Stimulated activated CD4-positive, alpha-beta T cell treated with anti-CD3 and anti-CD28 coated beads, Interleukin-4, amount 100 ng/mL, for 1 hour (primary cell): ENCODE results near the gene RANGAP1.

Experiments
- DNase-seq: peaks from one replicate; pipeline ENCODE4 v3.0.0-alpha.2; 2020

The RANGAP1 gene

DNA sequence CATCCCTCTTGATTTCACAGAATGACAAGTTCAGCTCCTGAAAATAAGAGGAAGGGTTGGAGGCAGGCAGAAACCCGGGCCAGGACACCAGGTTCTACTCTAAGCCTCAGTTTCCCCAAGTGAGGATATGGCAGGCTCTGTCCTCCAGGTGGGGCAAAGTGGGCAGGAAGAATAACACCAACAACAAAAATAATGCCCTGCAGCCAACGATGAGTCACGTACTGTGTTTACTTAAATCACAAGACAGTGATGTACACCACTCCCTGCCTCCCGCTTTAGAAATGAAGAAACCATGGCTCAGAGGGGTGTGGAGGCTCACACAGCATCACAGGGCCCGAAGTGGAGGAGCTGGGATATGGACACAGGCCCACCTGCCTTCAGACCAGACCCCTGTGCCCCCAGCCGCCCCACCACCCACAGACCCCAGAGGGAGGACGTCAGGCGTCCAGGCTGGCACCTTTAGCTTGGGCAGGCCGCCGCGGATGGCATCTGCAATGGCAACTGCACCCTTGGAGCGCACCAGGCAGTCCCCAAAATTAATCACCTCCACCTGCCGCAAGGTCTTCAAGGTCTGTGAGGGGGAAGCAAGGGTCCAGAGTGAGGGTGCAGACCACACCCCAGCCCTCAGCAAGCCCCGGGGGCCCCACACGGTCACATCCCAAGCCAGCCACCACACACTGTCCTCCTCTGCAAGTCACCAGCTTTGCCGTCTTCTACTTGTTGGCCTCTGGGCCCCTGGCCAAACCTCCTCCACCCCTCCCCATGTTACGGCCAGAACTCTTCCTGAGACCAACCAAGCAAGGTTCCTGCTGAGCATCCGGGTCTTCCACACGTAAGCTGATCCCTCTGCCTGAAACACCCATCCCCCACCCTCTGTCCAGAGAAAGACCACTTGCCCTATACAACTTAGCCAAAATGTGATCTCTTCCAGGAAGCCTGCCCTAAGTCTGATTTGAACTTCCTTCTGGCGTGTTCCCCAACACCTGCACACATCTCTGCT is 29.4 kb downstream of the RANGAP1 start:
- DNase-seq, result no peak

DNA sequence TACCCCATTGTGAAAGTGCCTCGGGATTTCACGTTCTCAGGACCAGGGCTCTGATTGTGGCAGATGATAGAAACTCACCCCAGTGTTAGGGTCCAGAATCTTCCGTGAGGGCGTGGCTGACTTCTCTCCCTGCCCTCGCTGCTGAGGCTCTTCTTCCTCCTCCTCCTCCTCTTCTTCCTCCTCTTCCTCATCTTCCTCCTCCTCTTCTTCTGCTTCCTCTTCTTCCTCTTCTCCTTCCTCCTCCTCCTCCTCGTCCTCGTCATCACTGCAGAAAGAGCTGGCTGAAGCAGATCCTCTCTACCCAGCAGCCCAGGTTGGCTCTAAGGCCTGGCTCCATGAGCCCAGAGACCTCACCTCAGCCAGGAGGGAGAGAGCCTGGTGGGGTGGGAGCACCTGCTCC is 31.8 kb downstream of the RANGAP1 start:
- DNase-seq, result no peak

DNA sequence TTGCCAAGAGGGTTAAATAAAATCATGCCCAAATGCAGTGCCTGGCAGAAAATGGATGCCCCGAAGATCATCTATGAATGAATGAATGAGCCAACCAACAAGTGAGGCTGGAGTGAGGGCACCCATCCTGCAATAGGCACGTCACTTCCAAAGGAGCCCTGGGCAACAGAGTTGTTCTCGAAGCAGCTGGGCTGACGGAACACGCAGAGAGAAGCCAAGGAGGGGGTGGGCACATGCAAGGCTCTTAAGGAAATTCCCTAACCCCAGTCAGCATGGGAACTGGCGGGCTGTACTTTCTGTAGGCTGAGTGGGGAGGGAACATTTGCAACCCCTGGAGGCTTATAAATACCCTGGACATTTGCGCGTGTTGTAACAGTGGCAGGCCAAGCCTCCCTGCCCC is 33.6 kb downstream of the RANGAP1 start:
- no peak for DNase-seq

- no peak for DNase-seq
Measured at GRCh38 chr22:41250127-41250526, 35.9 kb downstream of the RANGAP1 start.

GRCh38 chr22:41249442-41249841 is 36.5 kb downstream of the RANGAP1 start:
- DNase-seq, result no peak

- no peak for DNase-seq
Measured at GRCh38 chr22:41248758-41249157, 37.2 kb downstream of the RANGAP1 start.

DNA sequence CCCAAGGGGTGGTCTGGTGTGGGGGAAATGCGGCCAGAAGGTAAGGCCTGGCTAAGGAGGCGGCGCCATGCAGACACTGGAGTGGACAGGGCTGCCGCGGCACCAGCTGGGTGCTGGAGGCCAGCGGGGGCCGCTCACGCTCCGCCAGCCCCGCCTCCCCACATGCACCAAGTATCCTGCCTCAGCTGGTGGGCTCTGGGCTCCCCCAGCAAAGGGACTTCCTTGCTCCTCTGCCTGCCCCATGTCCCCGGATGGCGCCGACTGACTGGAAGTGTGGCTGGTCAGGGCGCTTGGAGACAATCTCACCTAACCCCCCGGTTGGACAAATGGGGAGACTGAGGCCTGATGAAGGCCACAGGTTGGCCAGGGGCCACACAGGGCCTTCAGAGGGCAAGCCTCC is 37.7 kb downstream of the RANGAP1 start:
- no peak for DNase-seq

DNA sequence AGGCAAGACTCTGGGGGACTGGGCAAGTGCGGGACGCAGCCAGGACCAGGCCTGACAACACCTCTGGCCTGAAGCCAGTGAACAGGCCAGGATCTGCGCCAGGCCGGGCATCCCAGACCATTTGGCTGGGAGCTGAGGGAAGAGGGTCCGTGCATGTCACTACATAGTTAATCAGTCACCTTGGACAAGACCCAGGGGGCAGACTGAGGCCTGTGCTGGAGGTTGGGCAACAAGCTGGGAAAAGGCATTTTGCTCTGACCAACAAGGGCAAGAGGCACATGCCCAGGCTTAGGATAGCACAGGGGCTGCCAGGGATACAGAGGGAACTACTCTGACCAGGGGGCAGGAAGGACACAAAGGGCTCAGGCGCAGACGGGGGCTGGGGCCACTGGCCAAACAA is 38.3 kb downstream of the RANGAP1 start:
- DNase-seq, result no peak

DNA sequence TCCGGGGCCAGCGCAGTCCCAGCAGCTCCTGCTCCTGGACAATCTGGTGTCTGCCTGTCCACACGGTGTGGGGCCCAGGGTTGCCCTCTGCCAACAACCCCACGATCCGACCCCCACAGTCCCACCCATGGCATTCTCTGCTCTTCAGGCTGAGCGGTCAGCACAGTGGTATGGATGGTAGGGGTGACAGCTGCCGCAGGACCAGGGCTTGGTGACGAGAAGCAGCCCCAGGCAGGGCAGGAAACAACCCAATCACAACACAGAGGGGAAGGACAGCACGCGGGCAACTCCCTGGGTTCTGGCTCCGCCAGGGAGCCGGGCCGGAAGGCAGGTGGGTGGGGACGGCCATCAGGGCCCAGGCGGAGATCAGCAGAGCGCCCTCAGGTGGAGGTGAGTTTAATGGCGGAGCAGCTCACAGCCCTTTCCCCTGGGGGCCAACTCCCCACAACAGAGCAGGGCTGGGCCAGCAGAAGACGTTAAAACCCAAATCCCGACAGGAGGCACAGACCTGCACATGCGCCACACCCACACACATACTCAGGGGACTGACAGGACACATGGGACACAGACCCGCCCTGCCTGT is 40.0 kb downstream of the RANGAP1 start:
- no peak for DNase-seq

DNA sequence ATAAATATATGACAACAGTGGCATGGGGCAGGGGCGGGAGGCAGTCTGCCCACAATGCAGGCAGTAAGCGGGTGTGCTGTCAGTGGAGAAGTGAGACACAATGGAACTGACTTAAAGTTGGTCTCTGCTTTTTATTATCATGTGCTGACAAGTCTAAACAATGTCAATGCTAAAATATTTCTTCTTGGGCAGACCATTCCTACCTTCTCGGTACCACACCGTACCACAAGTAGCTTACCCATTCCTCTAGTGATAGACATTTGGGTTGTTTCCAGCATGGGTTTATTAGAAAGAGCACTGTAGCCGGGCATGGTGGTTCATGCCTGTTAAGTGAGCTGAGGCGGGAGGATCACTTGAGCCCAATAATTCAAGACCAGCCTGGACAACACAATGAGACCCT is 42.6 kb downstream of the RANGAP1 start:
- DNase-seq, result no peak

DNA sequence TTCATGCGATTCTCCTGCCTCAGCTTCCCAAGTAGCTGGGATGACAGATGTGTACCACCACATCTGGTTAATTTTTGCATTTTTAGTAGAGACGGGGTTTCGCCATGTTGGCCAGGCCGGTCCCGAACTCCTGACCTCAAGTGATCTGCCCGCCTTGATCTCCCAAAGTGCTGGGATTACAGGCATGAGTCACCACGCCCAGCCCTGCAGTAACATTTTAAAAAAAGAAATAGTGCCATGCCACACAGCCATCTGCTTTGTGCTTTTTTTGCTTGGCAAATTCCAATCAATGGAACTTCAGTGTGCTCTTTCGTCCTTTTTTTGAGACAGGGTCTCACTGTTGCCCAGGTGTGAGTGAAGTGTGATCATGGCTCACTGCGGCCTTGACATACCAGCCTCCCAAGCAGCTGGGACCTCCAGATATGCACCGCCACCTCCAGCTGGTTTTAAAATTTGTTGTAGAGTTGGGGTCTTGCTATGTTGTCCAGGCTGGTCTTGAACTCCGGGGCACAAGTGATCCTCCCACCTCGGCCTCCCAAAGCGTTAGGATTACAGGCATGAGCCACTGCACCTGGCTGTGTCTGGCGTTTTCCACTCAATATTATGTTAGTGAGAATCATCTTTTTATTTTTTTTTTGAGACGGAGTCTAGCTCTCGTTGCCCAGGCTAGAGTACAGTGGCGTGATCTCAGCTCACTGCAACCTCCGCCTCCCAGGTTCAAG is 43.4 kb downstream of the RANGAP1 start:
- DNase-seq, result no peak

DNA sequence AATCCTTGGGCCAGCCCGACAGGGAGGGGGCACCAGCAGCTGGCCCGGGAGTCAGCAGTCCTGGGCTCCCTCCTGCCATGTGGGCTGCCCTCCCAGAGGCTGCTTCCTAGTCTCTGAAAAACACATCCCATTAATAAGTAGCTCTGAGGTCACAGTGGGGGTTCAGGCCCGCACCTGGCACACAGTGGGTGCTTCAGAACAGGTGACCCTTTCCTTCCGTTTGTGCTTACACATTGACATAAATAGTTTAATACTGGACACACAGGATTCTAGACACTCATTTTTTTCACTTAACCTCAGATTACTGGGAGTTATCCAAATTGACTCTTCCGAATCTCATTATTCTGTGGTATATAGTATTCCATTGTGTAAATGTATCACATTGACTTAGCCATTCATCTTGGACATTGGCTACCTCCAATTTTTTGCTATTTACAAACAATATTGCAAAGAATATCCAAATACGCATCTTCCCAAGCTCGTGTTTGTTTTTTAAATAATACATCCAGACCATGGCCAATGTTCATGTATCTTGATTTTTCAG is 44.8 kb downstream of the RANGAP1 start:
- DNase-seq, result no peak

DNA sequence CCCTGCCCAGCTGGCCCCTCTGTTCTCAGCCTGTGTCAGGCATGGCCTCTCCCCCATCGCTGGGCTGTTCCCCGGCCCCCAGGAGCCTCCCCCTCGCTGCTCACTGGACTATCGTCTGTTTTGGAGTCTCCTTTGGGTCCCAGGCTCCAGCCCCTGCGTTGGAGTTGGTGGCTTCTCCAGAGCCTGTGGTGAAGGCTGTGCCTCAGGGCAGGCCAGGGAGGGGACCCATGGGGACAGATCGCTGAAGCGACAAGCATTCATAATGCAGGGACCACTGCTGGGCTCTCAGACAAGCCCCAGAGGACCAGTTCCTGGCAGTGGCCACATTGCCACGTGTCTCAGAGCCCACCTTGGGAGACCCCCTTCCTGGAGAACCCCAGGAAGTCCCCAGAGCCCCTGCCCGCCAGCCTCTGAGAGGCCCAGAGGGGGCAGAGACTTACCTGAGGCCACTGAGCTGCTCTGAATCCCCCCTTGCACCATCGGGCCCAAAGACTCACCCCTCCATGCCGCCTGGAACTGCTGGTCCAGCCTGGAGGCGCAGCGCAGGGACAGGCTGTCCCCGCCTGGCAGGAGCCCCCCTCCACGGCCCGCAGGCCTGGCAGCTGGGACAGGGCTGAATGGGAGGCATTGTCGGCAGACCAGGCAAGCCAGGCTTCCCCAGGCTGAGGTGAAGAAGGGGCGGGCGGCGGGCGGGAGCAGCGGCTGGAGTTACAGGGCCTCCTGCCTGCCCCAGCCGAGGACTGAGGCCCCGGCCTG is 45.4 kb downstream of the RANGAP1 start, which contains the start of gene CHADL:
CHADL (minus strand) TSS at position 555 of the 756 bp plus-strand sequence; CDS start at position 505, 50 bp downstream.
- DNase-seq, result no peak

DNA sequence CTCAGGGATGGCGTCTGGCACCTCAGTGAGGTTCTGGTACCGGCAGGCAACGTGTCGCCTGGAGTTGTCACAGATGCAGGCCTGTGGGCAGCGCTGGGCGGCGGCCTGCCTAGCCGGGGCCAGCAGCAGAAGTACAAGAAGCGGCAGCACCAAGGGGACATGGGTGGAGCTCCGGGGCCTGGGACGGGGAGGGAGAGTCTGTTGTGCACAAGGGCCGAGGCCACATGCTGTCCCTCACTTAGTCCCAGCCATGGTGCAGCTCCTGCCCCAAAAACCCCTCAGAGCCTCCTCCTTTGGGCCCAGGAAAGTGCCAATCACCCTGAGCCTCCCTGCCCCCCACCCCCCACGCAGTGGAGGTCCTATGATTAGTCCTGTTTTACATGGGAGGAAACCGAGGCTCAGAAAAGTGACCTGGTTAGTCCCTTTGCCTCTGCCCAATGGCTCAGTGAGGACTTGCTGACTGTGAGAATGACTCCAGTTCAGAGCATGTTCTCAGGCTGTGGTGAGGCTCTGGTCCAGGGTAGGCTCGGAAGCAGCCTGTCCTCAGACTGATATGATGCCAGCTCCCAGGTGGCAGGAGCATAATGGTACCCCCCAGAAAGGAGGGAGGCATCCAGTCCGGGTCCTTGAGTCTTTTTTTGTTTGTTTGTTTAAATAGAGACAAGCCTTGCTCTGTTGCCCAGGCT is 46.4 kb downstream of the RANGAP1 start:
- DNase-seq, result no peak

DNA sequence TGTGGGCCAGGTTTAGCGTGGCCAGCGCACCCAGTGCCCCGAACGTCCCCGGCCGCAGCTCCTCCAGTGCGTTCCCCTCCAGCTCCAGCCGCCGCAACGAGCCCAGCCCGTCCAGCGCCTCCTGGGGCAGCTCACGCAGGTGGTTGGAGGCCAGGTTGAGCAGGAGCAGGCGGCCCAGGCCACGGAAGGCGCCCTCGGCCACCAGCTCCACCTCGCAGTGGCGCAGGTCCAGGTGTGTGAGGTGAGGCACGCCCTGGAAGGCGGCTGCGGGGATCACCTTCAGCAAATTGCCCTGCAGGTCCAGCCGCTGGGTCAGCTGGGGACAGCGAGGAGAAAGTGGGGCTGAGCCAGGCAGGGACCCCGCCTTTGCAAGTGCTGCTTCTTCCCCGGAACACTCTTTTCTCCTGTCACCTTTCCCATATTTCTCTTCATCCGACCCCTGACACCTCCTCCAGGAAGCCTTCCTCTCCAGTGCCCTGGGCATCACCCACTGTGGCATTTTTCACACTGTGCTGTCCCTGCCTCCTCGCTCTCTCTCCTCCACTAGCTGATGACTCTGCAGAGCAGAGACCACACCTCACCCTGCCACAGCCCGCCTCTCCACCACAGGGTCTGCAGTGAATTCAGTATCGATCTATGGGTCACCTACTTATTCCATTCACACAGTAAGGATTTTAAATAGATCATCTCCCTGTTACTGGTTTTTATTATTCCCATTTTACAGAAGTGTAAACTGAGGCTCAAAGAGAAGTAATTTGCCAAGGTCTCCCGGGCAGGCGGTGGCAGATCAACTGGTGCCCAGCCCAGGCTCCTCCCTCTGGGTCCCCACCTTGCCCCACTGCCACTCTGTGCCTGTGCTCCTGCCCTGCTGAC is 47.2 kb downstream of the RANGAP1 start:
- no peak for DNase-seq

DNA sequence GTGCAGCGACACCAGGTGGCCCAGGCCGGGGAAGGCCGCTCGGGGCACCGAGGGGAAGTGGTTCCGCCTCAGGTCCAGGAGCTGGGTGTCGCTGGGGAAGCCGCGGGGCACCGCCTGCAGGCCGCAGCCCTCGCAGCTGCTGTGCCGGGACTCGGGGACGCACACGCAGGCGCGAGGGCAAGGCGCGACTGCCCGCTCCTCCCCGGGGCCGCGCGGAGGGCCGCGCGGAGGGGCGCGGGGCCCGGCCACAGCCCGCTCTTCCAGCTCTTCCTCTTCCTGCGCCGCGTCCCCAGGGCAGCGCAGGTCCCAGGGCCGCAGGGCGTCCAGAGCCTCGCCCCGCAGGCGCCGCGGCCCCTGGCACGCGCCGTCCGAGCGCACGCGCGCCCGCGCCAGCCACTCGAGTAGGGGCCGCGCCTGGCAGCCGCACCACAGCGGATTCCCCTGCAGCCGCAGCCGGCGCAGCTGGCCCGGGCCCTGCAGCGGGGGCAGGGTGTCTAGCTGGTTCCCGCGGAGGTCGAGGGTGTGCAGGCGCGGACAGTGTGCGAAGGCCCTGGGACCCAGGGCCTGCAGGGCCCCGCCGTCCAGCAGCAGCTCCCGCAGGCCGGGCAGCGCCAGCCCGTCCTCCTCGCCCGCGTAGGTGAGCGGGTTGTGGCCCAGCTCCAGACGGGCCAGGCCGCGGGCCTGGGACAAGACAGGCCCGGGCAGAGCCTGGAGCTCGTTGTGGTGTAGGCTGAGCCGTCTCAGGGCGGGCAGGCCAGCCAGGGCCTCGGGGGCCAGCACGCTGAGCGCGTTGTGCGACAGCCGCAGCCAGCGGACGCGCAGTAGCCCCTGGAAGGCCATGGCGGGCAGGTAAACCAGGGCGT is 48.0 kb downstream of the RANGAP1 start:
- peak; percentile 80 for DNase-seq

- no peak for DNase-seq
Measured at GRCh38 chr22:41237036-41237706, 48.8 kb downstream of the RANGAP1 start.

GRCh38 chr22:41234815-41235695 is 50.9 kb downstream of the RANGAP1 start:
- no peak for DNase-seq
